ENCODE results near the gene CARD9.

- no peak for TF ChIP-seq CTCF (IDR thresholded peaks at IDR 0.05)
- TF ChIP-seq EZH2 (IDR thresholded peaks at IDR 0.05): no peak
- no peak for TF ChIP-seq EZH2phosphoT487 (IDR thresholded peaks at IDR 0.05)
Observed at GRCh38 chr9:136416914-136417313, 43.4 kb upstream of the CARD9 start.

All from neural progenitor cell (in vitro differentiated cells).